Right ventricle myocardium superior (tissue), 1 donor: ENCODE data around the gene CHCHD6. TPM values are rescaled to one million over a fixed set of nuclear protein-coding genes. Genes with fewer than 3 reads are reported as not detected.

ENCODE experiments used
- ATAC-seq: fragments of 200-7000 bp; cut with Tn5 transposase; one replicate; pipeline ENCODE4 v1.9.1; 2020; ENCODE audit warnings: mild to moderate bottlenecking; ENCODE audit not compliant: poor library complexity
- DNase-seq: peaks from one replicate; pipeline ENCODE4 v3.0.0-alpha.2; 2020
- intact Hi-C: fragments of 100-400 bp; cut with DNase I; formaldehyde crosslinking; loops from one replicate; pipeline ENCODE4 v1.11.2; 2022
- total RNA-seq: library from RNA; stranded (reverse); fragmentation: NEBNext Ultra II Directional; extraction: Animal tissue kit (Norgen Biotek cat#: 25700); gene quantifications from one replicate; pipeline ENCODE4 v1.2.1, GENCODE V29; 2021
- donor health status: DM: no; HTN: yes; CAD: no; lungs with severe emphysema.

Gene CHCHD6
- total RNA-seq, 1 donor from 2014 or later, result 8.3 TPM

DNA sequence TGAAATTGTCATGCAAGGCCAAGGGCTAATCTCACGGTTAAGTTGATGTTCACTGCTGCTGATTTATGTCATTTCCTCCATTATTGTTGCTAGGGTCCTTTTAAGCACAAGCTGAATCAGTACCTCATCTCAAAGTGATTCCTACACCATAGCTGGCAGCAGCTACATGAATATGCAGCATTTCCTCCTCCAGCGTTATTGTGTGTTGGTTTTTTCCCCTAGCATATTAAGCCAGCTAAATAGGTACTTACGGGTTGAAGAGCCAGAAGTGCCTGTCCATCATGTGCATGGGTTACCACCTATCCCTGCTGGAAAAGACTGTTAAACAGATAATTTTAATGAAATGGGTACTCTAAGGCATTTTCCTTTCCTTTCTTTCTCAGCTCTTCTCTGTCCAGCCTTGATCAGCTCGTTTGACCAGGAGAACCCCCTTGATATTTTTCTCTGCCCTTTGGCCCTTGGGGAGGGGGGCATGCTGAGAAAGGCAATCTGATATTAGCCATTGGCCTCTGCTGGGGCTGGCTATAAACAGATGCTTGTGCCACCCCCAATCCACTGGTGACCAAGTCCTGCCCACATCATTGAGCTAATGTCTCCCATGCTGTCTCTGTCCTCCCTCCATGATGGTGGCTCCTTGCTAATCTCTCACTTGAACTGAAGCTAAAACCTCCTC is 163.3 kb downstream of the CHCHD6 start:
- ATAC-seq (no peak), DNase-seq (no peak)
- intact Hi-C loops, result no loop called here

DNA sequence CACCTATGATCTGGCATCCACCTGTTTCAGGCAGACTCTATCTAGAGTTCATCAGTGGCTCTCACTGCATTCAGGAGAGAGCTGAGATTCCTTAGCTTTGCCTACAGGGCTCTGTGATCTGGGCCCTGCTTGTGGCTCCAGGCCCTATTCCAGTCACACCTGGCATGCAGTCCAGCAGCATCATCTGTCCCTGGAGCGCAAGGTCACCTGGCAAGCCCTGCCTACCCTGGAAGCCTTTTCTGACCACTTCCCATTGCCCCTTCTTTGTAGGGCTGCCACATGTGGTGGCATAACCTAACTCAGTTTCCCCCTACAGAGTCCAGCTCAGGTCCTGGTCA is 163.8 kb downstream of the CHCHD6 start:
- no peak for ATAC-seq
- intact Hi-C loops, result no loop called here
- no peak for DNase-seq

DNA sequence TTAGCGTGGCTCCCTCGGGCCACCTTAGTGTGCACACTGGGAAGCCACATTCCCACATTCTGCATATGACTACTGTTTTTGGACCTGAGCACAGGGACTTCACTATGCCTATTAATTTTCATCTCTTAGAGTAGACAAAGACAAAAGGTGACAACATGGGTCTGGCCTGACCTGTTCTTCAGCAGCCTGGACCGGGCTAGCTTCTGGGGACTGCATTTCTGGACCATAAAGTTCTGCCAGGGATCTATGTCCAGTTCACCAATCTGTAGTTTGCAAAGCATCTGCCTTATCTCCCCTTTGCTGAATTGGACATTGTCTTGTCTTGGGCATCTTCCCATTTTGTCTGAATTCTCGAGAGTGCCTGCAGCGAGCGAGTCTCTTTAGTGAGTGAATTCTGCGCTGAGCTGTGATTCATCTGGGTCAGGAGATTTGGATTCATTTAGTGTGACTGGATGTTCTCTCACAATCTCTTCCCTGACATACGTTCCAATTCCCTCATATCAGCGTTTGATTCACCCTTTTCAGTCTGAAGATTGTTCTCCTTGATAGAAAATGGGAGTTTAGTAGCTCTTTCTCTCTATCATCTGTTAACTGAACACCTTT is 166.7 kb downstream of the CHCHD6 start:
- no peak for DNase-seq
- intact Hi-C loops, result no loop called here
- peak; percentile 67 for ATAC-seq

DNA sequence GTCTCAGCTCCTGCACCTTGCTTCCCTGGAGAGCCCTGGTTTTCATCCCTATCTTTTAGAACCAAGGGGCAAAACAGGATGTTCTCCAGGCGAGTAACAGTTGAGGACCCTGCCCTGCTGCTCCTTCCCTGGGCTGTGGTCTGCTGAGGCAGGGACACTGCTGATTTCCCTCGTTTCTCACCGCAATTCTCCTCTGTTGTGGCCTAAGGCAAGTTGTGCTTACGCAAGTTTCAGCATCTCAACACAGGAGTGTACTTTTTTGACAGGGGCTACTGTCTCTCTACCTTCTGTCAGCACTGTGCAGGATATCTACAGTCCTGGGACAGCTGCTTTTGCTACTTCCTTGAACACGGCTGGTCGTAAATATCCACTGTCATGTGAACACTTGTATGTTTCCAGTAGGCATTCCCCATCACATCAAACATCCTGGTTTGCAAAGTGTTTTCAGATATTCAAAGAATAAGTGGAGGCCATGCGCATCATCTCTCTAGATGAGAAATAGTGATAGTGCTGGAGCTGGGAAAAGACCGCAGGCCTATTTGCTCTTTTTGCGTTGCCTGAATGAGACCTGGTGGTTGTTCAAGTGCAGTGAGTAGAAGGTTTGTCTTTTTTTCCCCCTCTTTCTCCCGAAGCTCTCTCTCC is 168.8 kb downstream of the CHCHD6 start:
- ATAC-seq, result no peak
- no peak for DNase-seq
- intact Hi-C loops, result no loop called here

DNA sequence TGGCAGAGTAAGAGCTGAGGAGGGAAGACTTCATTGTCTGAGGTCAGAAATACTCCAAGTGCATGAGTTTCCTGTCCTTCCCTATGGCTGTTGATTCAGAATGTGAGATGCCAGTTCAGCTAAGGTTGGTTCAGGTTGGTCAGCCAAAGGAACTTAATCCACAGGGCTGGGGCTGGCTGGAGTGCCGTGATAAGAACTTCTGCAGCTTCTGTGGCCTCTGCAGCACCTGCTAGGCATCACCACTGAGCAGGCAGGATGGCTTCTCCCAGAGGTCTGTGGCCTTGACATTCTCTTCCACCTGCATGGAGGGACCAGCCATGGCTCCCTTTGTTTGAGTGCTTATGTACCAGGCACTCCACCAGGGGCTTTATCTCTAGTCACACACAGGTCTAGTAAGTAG is 169.4 kb downstream of the CHCHD6 start:
- no peak for DNase-seq
- no peak for ATAC-seq
- intact Hi-C loops, result no loop called here

DNA sequence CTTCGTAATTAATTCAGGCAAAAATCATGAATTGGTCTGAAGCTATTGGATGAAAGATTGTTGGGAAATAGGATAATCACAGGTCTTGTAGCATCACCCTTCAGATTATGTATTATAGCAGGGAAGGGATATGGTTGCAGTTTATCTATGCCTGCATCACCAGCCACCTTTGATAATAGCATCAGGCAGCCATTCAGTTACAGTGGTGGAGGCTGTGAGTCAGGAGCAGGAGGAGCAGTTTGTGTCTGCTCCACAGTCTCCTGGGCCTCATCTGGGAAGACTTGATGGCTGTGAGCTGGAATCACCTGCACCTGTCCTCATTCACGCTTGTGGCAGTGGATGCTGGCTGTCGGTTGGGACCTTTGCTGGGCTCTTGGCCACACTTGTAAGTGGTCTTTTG is 174.6 kb downstream of the CHCHD6 start:
- no peak for DNase-seq

DNA sequence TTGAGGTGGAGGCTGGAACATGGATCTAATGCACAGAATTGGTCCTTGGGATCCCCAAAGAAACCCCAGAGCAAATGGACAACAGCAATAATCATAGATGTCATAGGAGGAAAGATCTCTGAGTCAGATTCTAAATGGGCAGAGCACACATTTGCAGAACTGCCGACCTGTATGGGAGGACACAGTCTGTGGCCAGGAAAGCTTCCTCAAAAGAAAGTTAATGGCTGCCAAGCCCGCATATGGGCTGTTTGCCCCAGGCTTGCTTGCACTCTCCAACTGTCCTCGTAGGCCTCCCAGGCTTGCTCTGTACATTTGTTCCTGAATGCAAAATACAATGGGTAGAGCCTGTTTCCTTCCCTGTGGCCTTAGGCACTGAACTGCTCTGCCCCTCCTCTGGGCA is 176.9 kb downstream of the CHCHD6 start:
- DNase-seq (no peak), ATAC-seq (no peak)
- intact Hi-C loops, result no loop called here

More for the DNA sequence above, 174.6 kb downstream of the CHCHD6 start:
- no peak for ATAC-seq
- intact Hi-C loops, result no loop called here

DNA sequence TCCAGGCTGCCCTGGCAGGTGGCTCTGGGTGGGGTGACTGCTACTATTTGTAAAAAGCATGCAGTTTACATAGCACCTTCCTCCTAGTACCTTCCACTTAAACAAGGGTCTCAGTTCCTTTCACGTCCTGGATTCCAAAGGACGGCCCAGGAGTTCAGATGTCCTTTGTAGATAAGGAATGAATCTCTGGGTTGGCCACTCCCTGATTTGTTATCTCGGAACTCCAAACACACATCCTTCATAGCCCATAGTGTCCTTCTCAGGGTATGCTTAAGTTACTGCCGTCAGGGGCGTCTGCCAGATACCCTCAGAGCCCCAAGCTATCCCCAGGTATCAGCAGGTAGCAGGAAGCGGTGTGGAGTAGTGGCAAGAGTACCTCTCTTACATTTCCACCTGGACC is 177.8 kb downstream of the CHCHD6 start:
- ATAC-seq (no peak), DNase-seq (no peak)
- intact Hi-C loops, result no loop called here

DNA sequence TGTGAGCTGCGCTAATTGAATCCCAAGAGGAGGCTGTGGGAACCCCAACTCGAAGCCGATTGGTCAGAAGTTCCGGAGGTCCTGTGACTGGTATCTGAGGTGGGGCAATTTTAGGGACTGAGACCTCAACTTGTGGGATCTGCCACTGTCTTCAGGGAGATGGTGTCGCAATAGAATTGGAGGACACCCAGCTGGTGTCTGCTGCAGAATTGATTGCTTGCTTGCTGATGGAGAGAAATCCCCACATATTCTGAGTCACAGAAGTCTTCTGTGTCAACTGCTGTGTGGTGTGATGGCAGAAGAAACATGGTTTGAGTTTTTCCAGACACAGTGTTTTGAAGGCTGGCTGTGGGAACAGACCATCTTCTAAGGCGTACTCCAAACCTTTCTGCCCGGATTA is 179.2 kb downstream of the CHCHD6 start:
- DNase-seq, result no peak
- ATAC-seq, result peak; percentile 42
- intact Hi-C loops, result no loop called here

DNA sequence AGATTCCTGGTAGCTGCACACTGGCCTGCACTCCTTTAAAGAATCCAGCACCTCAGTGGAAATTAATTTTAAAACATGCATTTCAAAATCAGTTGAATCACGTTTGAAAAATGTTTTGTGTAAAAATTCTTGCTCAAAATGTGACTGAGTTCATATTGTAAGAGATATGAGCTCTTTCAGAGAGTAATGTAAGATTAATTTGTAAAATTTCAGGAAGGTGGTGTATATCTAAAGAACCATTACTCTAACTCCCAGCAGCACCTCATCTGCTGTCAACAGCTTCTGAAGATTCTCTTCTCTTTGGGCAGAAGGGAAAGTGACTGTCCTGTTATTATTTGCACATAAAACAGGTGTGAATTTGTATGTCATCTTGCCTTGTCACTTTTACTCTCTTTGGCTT is 181.4 kb downstream of the CHCHD6 start:
- no peak for ATAC-seq
- intact Hi-C loops, result no loop called here

DNA sequence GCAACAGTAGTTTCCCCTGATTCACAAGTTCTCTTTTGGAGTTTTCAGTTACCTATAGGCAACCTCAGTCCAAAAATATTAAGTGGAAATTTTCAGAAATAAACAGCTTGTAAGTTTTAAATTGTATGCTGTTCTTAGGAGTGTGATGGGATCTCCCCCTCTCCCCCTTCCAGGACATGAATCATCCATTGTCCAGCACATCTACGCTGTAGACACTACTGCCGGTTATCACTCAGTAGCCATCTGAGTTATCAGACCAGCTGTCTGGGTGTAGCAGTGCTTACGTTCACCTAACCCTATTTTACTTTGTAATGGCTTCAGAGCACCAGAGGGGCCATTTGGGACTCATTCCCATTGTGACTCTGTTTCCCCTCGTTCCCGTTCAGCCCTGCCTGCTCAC is 182.2 kb downstream of the CHCHD6 start:
- DNase-seq, result no peak
- intact Hi-C loops, result no loop called here
- no peak for ATAC-seq

More for the DNA sequence above, 181.4 kb downstream of the CHCHD6 start:
- no peak for DNase-seq

DNA sequence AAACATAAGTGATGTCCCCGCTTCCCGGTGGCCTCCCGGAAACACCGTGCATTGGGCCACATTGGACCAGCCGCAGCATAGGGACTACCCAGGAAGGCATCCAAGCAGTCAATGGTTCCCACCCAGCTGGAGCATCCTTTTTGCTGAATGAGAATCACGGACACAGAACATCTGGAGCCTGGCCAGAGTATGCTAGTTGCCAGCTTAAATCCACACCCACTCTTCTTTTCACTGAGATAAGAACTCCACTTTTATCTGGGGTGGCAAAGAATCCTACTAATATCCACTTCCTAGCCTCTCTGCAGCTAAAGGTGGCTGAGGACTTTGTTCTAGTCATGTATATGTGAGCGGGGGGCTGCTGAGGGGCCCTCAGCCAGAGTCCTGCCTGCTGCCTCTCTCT is 183.6 kb downstream of the CHCHD6 start:
- no peak for DNase-seq
- ATAC-seq, result no peak
- intact Hi-C loops, result no loop called here

DNA sequence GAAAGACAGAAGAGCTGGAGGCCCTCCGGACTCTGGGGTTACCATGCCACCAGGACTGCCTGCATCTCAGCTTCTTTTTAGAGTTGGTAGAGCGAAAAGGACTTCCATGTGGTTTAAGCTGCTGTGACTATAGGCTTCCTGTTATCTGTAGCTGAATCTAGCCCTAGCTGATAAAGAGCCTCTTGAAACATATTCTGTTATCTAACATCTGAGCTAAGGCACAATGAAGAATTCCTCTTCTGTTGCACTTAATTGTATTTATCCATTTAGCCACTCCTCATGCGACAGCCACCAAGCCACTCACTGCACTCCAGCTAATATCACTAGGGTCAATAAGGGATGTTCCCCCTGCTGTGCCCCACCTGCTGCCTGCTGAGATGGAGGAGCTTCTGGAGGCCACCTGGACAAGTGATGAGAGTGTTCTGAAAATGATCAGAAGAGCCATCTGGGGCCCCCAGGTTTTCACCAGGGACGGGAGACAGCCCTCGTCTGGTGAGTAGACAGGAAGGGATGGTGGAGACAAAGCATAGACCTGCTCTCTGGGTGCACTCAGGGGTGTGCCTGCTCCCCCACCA is 184.2 kb downstream of the CHCHD6 start:
- intact Hi-C loops, result no loop called here
- no peak for DNase-seq

DNA sequence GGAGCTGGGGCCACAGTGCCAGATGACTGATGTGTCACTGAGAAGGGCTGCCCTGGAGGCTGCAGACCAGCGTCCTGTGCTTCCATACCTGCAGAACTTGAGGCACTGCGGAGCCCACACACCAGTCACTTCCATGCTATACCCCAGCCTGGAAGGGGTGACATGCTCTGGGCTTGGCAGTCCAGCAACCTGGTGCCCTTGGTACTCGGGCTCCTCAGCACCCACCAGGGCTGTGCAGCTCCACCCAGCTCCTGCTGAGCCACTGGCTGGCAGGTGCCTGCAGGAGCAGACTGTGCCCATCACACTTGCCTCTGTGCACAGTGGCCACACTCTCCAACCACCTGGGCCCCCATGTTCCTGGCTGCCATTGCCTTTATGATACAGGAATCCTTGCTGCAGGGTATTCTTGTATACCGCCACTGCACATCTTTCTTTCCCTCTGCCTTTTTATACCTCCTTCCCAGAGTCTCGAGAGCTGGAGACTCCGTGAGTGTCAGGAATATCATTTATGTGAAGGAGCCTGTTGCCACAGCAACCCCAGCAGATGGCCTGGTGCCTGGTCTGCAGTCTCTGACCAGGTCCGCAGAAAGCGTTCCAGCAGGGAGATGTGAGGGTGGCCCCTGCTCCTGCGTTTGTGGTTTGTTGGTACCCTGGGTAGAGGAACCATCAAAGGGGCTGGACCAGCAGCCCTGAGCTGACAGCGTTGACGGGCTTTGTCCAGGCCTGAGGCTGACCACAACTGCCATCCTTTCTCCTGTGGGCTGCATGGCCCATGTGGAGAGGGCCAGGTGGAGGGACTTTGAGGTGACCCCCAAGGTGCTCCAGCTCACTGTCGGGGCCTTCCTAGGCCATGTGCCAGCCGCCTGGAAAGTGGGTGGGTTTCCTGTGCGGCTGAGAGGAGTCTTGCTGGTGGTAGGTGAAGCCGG is 185.5 kb downstream of the CHCHD6 start:
- intact Hi-C loops, result no loop called here
- DNase-seq (no peak), ATAC-seq (no peak)

More for the DNA sequence above, 184.2 kb downstream of the CHCHD6 start:
- no peak for ATAC-seq

DNA sequence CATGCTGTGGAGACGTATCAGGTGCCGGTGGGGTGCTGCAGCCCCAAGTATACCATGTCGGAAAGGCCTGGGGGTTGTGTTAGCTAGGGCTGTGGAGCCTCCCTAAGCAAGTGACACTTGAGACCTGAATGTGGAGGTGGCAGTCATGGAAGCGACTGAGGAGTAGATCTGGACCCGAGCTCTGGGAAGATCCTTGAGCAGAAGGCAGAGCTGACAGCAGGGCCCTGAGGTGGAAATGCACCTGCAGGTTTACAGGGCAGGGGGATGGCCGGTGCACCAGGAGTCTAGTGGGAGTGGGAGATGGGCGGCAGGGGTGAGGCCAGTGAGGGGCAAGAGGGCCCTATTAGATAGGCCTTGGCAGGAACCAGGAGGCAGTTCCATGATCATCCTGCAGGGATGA is 187.1 kb downstream of the CHCHD6 start:
- intact Hi-C loops, result no loop called here
- ATAC-seq, result no peak
- DNase-seq, result no peak

DNA sequence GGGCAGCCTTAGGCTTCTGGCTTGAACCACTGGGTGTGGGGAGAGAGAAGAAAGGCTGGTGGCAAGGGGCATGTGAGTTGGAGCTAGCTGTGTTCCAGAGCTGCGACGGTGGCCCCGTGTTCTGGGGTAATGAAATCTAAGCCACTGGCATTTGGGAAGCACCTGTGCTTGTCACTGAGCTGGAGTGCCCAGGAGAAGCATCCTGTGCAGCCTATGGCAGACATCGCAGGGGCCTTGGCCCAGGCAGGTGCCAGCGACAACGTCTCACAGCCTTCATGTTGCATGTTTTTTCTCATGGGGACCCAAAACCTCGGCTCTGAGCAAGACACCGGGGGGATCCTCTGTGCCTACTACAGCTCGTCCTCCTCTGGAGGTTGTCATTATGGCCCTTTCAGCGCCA is 187.8 kb downstream of the CHCHD6 start:
- no peak for ATAC-seq
- DNase-seq, result no peak
- intact Hi-C loops, result no loop called here

DNA sequence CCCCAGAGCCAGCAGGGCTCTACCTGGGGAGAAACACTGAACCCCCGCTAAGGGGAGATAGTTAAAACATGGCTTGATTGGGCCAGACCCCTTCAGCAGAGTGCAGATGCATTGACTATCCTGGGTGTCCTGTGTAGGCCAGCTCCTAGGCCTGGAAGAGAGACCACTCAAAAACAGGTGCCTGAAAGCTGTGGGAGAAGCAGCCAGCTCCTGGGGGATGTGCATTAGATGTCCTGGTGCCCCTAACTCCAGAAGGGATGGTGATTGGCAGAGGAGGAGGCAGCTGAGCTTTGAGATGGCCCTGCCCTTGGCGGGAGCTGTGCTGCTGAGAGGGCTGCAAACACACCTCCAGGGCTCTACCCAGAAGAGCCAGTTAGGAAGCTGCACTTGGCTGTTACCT is 189.6 kb downstream of the CHCHD6 start:
- ATAC-seq, result no peak
- DNase-seq, result no peak
- intact Hi-C loops, result no loop called here

DNA sequence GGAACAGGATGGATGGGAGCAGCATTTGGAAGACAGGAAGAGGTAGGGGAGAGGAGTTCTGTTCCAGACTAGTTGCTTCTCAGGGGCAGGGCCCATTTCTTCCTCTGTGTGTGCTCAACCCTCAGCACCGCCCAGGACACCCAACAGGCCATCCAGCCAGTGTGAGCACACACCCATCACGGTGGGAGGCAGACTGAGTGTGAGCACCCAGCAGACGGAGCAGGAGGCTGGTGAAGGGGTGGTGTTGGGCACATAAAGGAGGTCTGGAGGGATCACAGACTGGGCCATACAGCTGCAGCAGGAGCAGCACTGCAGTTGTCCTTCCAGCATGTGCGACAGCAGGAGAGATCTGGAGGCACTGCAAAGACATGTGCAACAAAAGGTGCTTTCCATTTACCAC is 190.4 kb downstream of the CHCHD6 start:
- DNase-seq (no peak), ATAC-seq (no peak)
- intact Hi-C loops, result no loop called here
